GM21526 (cell line): Measurements from ENCODE around the gene CCDC106.

Experiments used
- ATAC-seq: cut with Tn5 transposase; IDR thresholded peaks from one replicate; pipeline ENCODE4 v1.9.1; 2021; ENCODE audit warnings: moderate library complexity; ENCODE audit not compliant: unreplicated experiment, low FRiP score

CCDC106 gene

DNA sequence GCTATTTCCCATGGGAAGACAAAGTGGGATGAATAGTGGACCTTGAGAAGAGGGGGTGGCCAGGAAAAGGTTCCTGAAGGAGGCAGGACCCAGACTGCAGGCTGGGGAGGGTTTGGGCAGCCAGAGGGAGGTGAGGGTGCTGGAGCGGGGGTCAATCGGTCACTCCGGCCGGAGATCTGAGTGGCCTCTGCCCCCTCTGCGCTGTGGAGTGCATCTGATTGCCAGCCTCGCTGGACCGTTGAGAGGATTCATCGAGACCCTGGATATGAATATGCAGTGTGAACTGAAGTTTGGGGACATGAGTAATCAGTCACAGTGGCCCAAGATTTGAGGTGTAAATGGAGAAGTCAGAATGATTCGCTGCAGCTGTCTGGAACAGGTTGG lies 12.7 kb upstream of the CCDC106 start:
- no peak for ATAC-seq

DNA sequence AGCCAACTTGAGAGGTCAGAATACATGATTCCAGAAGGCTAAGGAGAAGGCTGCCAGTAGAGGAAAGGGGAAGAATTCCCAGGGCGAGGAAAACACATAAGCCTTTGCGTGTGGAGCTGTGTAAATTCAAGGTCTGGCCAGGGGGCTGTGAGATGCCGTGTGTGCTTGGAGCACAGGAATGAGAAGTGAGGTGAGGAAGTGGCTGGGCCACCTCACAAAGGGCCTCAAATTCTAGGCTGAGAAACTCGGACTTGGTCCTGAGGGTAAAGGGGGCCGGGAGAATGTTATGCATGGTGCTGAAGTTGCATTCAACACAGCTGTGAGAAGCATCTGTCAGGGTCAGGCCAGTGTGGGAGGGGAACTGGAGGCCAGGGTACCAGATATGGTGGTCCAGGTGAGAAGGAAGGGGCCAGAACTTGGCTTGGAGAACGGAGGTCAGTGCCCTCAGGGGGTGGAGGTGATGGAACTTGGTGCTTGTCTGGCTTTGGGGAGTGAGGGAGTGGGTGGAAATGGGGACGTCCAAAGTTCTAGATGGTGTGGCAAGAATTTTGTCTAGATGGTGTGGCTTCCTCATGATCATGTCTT lies 12.1 kb upstream of the CCDC106 start:
- no peak for ATAC-seq

DNA sequence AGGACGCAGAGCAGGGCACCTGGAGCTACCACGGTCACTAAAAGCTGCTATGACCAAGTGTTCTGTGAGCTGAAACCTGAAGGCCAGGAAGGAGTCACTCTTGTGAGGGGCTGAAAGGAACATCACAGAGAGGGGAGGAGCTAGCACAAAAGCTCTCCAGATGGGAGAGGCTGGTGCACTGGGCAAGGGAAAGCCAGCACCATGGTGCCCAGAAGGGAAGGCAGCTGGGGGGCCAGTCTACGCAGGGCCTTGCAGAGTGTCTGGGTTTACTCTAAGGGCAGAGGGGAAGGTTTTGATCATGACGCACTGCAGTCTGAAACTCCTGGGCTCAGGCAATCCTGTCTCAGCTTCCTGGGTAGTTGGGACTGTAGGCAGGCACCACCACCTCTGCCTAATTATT lies 11.3 kb upstream of the CCDC106 start:
- no peak for ATAC-seq

DNA sequence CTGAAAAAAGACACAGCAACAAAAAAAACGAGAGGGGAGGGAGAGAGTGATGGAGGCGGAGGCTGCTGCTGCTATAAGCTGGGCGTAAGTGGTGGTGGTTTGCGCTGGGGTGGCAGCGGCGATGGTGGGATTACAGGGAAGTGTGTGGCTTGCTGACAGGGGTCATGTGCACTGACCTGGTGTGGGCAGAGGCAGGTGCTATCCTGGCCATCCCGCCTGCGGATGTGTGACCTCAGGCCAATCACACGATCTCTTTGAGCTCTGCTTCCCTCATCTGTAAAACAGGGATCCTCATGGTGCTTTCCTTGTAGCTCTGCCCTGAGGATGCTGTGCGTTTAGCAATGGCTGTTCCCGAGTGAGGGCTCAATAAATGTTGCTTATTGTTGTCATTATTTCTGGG lies 10.5 kb upstream of the CCDC106 start:
- no peak for ATAC-seq

DNA sequence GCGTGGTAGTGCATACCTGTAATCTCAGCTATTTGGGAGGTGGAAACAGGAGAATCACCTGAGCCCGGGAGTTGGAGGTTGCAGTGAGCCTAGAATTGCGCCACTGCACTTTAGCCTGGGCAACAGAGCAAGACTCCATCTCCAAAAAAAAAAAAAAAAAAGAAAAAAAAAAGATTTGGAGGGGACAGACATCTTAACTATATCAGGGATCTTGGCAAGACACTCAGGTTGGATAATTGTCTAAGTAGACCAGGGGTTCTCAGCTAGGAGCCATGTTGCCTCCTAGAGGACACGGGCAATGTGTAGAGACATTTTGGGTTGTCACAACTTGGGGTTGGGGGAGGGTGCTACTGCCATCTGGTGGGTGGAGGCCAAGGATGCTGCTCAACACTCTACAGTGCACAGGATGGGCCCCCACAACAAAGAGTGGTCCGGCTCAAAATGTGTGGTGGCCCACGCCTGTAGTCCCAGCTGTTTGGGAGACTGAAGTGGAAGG lies 9.1 kb upstream of the CCDC106 start:
- ATAC-seq, result no peak

DNA sequence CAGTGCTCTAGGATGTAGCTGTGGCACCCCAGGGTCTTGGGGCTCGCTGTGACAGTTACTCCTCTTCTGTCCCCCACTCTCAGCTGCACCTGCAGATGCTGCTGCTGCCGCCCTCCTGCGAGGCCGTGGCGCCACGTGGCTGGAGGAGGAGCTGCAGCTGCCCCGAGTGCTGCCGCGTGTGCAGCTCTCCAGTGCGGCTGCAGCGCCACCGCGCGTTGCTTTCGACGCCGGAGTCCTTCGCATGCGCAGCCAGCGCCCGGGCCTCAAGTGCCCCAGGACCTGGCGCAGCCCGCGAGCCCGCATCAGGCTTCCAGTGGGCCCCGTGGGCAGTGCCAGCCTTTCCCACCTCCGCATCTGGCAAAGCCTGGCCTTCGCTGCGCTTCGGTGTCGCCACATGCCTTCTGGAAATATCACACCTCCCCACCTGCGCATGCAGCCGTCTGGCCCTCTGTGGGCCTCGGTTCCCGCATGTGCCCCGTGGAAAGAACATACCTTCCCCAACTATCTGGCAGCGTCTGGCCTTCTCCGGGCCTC lies 7.9 kb upstream of the CCDC106 start:
- ATAC-seq, result no peak

DNA sequence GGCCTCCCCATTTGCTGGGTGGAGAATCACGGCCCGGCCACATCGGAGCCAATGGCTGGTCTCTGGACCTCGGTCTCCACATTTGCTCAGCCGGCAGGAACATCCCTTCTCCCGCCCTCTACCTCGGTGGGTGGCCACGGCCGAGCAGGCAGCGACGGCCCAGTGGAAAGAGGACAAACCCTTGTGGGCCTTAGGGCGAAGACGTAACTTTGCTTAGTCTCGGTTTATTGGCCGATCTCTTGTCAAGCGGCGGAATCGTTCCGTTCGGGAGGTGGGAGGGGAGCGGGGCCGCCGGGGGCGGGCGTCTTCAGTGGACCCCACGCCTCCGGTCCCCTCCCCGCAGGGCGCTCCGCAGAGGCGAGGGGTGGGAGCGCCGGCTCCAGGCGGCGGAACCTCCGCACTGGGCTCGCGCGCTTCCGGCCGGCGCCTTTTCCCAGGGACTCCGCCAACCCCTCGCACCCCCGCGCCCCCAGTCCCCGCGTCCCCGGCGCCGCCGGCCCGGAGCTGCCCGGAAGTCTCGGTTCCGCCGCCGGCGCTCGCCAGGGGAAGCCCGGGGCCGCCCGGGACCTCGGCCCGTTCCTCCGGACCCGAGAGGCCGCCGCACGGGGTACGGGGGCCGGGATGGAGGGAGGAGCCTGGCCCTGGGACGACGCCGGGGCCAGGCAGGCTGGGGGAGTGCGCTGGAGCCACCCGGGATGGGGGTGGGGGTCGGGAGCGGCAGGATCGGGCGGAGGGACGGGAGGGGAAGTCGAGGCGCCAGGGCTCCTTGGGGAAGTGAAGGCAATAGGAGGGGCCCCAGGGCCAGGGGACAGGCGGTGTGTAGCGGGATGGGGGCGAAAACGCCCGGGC lies 7.2 kb upstream of the CCDC106 start, which contains the start of gene ZNF580:
Gene ZNF580 (plus strand): TSS at position 426 of the 849 bp plus-strand sequence. CDS start 1,507 bp downstream, outside the sequence.
- no peak for ATAC-seq

DNA sequence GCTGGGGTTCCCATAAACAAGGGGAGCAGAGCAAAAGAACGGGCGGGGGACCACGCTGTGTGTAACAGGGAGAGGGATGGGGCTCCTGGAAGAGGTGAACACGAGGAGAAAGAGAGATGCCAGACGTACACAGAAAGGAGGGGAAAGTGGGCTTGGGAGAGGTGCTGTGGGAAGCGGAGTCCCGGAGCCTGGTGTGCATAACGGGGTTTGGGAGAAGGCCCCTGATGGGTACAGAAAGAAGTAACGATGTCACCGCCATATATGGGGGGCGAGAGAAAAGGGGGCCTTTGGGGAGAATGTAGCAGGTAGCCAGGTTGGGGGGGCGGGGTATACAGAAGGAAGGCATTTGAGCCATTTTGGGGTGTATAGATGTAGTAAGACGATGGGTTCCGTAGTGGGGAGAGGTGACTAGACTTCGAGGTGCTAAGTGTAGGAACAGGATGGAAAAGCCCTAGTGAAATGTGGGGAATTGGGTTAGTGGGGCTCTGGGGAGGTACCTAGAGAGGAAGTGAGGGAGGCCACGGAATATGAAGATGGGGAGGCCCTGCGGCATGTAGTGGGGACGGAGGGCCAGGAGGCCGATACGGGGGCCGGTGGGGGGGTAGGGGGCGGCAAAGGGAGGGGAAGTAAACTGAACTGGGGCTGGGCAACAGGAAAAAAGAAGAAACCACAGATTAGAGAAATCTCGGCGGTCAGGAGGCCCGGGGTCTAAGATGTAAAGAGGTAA lies 6.4 kb upstream of the CCDC106 start:
- ATAC-seq, result no peak

DNA sequence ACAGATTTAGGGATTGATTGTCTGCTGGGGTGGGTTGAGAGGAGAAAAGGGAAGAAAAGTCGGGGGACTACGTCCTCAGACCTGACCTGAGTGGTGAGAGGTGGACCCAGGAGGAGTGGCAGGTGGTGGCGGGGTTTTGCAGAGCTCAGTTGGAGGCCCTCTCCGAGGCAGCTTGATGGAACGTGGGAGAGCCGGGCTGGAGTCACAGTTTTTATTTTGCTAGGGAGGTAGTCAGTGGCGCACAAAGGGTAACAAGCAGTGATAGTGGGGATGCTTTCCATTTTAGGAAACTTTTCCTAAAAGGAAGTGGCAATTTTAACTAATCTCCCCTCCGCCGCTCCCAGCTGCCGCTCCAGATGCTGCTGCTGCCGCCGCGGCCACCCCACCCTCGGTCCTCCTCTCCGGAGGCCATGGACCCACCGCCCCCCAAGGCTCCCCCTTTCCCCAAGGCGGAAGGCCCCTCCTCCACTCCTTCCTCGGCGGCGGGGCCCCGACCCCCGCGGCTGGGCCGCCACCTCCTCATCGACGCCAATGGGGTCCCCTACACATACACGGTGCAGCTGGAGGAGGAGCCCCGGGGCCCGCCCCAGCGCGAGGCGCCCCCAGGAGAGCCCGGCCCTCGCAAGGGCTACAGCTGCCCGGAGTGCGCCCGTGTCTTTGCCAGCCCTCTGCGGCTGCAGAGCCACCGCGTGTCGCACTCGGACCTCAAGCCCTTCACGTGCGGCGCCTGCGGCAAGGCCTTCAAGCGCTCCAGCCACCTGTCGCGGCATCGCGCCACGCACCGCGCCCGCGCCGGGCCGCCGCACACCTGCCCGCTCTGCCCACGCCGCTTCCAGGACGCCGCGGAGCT lies 5.6 kb upstream of the CCDC106 start:
- no peak for ATAC-seq

DNA sequence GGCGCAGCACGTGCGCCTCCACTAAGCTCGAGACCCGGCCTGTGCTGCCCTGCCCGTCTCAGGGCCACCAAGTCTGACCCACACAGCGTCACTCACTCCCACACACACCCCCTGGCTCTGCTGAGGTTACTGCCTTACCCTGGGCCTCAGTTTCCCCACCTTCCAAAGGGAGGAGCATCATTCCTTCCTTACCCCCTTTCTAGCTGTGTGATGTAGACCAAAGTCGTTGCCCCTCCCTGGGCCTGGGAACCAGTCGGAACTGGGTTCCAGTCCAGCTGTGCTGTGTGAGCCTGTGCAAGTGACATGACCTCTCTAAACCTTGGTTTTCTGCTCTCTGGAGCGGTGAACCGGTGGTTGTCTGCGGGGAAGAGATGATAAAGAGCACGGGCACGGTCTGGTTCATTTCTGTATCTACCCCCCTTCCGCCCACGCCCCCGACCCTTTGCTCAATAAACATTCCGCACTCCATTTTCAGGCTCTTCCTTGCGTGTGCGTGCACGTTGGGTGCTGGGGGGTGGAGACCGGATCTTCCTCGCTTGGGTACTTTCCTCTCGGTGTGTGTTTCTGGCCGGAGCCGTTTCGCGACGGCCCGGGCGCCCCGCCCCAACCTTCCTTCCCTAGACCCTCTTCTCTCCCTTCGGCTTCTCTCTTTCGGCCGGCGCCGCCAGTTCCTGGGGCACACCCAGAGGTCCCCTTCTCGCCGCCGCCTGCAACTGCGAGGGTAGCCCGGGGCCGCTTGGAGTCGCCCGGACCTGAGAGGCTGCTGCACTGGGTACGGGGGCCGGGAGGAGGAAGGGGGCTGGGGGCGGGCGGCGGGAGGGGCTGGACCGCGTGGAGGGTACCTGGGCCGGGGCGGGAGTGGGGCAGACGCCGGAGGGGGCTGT lies 4.8 kb upstream of the CCDC106 start, which contains the start of gene ZNF581:
Gene ZNF581 (plus strand): TSS at position 647 of the 884 bp plus-strand sequence. CDS start 923 bp downstream, outside the sequence.
- ATAC-seq, result no peak

DNA sequence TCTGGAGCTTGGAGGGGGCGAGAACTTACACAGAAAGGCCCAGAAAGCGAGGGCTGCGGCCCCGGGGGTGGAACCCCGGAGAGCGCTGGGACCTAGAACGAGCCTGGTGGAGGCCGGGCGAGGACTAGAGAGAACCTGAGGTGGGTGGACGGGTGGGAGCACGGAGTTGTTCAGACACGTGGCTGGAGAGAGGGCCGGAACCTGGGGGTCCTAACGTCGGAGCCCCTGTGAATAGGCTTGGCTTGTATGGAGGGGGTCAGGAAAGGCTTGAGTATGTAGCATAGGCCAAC lies 4.2 kb upstream of the CCDC106 start:
- no peak for ATAC-seq

DNA sequence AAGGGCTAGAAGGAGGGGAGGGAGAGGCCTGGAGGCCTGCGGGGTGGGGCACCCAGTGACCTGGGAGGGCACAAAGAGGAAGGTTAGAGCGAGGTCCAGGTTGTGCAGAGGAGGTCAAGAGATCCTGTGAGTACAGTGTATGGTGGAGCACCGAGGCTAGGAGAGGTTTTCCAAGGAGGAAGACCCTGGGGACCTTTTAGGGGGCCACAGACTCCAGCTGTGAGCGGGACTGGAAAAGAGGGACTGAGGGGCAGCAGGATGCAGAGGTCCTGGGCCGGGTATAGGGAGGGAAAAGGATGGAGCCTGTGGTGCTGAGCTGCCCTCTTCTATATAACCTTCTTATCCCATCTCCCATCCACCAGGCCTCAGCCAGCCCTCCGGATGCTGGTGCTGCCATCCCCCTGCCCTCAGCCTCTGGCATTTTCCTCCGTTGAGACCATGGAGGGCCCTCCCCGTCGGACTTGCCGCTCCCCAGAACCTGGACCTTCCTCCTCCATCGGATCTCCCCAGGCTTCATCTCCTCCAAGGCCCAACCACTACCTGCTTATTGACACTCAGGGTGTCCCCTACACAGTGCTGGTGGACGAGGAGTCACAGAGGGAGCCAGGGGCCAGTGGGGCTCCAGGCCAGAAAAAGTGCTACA lies 3.7 kb upstream of the CCDC106 start:
- no peak for ATAC-seq

DNA sequence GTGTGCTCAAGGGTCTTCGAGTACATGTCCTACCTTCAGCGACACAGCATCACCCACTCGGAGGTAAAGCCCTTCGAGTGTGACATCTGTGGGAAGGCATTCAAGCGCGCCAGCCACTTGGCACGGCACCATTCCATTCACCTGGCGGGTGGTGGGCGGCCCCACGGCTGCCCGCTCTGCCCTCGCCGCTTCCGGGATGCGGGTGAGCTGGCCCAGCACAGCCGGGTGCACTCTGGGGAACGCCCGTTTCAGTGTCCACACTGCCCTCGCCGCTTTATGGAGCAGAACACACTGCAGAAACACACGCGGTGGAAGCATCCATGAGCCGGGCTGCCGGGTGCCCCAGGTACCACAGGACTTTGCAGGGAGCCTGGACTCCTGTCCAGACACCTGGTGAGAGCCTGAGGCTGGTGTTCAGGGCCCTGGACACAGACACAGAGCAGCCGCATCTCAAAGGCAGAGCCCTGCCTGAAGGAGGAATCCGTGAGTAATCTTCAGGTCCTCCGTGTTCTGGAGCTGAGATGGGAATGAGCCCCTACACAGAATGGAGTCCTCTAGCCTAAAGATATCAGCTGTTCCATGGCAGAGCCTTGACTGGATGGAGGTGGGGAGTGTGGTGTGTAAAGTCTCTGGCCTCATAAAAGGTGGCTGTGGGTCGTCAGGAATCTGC lies 3.0 kb upstream of the CCDC106 start:
- no peak for ATAC-seq

DNA sequence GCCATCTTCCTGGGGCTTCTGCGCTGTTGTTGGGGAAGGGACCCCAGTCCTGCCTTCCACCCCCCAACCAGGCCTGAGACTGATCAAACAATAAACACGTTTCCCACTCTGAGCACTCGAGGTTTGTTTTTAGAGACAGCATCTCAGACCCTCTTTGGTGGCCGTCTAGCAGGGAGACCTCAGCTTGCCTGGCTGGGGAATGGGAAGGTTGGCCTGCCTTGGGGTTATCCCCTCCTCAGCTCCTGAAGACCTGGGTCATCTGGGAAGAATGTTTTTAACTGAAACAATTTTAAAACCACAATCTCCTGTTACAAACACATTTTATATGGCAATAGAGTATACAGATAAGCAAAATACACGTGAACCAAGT lies 2.5 kb upstream of the CCDC106 start:
- no peak for ATAC-seq

DNA sequence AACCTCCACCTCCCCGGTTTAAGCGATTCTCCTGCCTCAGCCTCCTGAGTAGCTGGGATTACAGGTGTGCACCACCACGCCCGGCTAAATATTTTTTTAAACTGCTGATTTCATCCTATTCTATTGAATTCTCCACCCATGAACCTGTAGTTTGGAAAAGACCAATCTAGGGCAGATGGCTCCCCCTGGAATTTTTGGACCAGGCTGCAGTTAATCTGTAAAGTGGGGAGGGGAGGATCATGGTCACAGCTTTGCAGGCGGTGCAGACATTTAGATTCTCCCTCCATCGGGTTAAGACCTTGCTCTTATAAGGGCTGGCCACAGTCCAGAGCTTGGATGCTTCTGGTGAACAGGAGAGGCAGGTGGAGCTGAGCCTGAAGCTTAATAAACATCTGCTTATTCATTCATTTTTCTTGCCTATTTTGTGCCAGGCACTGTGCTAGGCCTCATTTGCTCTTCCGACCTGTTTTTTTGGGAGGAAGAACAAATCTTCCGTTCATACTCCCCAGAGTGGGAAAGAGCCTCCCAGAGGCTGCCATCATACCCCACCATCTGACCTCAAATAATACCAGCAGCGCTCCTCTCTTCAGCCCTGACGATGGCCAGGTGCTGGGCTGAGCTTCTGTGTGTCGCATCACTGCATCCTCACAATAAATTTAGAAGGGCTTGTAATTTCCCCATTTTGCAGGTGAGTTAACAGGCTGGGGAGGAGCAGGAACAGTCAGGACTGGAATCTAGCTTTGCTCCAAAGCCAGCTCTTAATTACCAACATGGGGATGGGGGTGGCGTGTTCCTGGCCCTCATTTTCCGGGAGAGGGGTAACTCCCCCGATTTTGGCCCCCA lies 902 bp upstream of the CCDC106 start:
- no peak for ATAC-seq

DNA sequence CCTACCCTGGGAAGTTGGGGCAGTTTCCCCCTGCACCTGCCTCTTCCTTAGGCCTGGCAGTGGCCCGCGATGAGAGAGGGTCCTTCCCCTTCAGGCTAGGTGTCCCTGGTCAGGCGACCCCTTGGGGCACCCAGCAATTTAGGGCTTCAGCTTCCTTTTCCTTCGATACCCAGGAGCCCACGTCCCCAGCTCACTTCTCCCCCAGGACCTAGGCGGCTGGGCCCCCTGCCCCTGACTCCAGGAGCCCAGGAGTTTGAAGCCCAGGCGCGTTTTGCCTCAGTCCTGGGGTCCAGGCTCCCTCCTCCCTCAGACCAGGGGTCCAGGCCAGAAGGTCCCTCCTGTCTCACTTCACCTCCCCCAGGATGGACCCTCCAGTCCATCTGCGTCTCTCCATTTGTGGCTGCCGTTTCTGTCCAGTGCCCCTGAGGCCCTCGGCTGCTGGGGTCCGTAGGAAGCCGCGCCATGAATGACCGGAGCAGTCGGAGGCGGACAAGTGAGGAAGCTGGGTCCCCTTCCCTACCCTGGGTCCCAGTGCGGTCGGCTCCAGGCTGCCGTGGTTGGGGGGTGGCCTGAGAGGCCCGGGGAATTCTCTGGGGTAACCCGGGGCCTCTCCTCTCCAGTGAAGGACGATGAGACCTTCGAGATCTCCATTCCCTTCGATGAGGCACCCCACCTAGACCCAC lies 714 bp downstream of the CCDC106 start:
- ATAC-seq, result no peak
